HCT116 (cell line): ENCODE data around the gene USO1. TPM values are rescaled to one million over a fixed set of nuclear protein-coding genes. Genes with fewer than 3 reads are reported as not detected.

Experiments
- ATAC-seq: fragments of 200-7000 bp; cut with Tn5 transposase; 2 replicates; pipeline ENCODE4 v1.9.1; 2020; ENCODE audit warnings: mild to moderate bottlenecking, moderate library complexity
- BruUV-seq: library from RNA; stranded (reverse); fragments of 400-500 nt; replicated peaks from 2 replicates; lab custom pipeline; 2021; lab: Mats Ljungman, UMichigan
- CTCF ChIA-PET: fragments of 300-600 bp; sonication (Branson Sonifier 250); formaldehyde crosslinking; loops from one replicate; lab custom pipeline; 2021; ENCODE audit warnings: antibody characterized with exemption; lab: Charles Lee
- POLR2A ChIA-PET: fragments of 300-600, 350-600 bp; sonication (Branson Sonifier 250); formaldehyde crosslinking; loops from one replicate; lab custom pipeline; 2021; ENCODE audit warnings: antibody characterized with exemption; lab: Charles Lee
- RAD21 ChIA-PET, 2 experiments: fragments of 300-600 bp; sonication (Branson Sonifier 250); formaldehyde crosslinking; loops; one replicate each; lab custom pipeline; 2023; ENCODE audit warnings: low total read pairs in 2 of 2; ENCODE audit not compliant: uncharacterized antibody in 2 of 2, unreplicated experiment in 2 of 2, low non-redundant PET in 1 of 2; lab: Charles Lee
- DNase-seq: peaks from one replicate; pipeline ENCODE4 v3.0.0-alpha.2; 2010; ENCODE audit warnings: low read depth, low spot score
- H2AFZ ChIP-seq: fragments of 200-600 bp; shearing (Covaris generic), sonication (generic); 2 replicates; pipeline ENCODE4 v1.6.1; 2017; ENCODE audit warnings: low read depth, mixed run types, mixed read lengths, antibody characterized with exemption, low read length; ENCODE audit not compliant: poor library complexity, severe bottlenecking
- H3K27ac ChIP-seq: 2 replicates; pipeline ENCODE4 v1.5.1; 2012; ENCODE audit warnings: low read depth, low read length
- H3K27me3 ChIP-seq: fragments of 200-600 bp; sonication (generic); 2 replicates; pipeline ENCODE4 v1.6.1; 2016; ENCODE audit warnings: mixed run types, low read length, mixed read lengths; ENCODE audit not compliant: insufficient read depth
- H3K36me3 ChIP-seq, 2 experiments: fragments of 200-500 bp in 1 of 2; fragments of 200-600 bp in 1 of 2; sonication (Bioruptor generic) in 1 of 2; sonication (generic) in 1 of 2; 2 replicates each; pipeline versions ENCODE4 v1.5.1 to v1.6.1; 2014 to 2016; ENCODE audit warnings: low read length in 2 of 2, inconsistent platforms in 1 of 2, mixed read lengths in 1 of 2, mixed run types in 1 of 2; ENCODE audit not compliant: insufficient read depth in 2 of 2, control insufficient read depth in 1 of 2
- H3K4me1 ChIP-seq, 2 experiments: fragments of 200-600 bp in 1 of 2; sonication (generic) in 1 of 2; 2 replicates each; pipeline versions ENCODE4 v1.5.1 to v1.6.1; 2012 to 2017; ENCODE audit warnings: low read length in 2 of 2, inconsistent platforms in 1 of 2, mild to moderate bottlenecking in 1 of 2, mixed read lengths in 1 of 2, mixed run types in 1 of 2, moderate library complexity in 1 of 2; ENCODE audit not compliant: insufficient read depth in 2 of 2, control insufficient read depth in 1 of 2
- H3K4me2 ChIP-seq: fragments of 200-600 bp; sonication (generic); 2 replicates; pipeline ENCODE4 v1.6.1; 2017; ENCODE audit warnings: mixed run types, low read length, mixed read lengths
- H3K4me3 ChIP-seq, 2 experiments: fragments of 200-600 bp in 1 of 2; sonication (generic) in 1 of 2; replicated peaks in 1 of 2; 2 replicates each; pipeline ENCODE4 v1.5.1; 2011 to 2016; ENCODE audit warnings: low read length in 2 of 2, control low read depth in 1 of 2, low read depth in 1 of 2, mild to moderate bottlenecking in 1 of 2, mixed read lengths in 1 of 2, mixed run types in 1 of 2
- H3K79me2 ChIP-seq: fragments of 200-600 bp; sonication (generic); 2 replicates; pipeline ENCODE4 v1.6.1; 2017; ENCODE audit warnings: mild to moderate bottlenecking, mixed run types, low read length, moderate library complexity, mixed read lengths; ENCODE audit not compliant: insufficient read depth
- H3K9ac ChIP-seq: fragments of 200-600 bp; sonication (generic); 2 replicates; pipeline ENCODE4 v1.6.1; 2016; ENCODE audit warnings: low read length, mixed read lengths
- H3K9me2 ChIP-seq: fragments of 200-600 bp; sonication (generic), shearing (Covaris generic); 2 replicates; pipeline ENCODE4 v1.6.1; 2017; ENCODE audit warnings: mixed run types, mild to moderate bottlenecking, moderate library complexity; ENCODE audit not compliant: insufficient read depth
- H3K9me3 ChIP-seq, 2 experiments: fragments of 200-500 bp in 1 of 2; fragments of 200-600 bp in 1 of 2; sonication (Bioruptor generic) in 1 of 2; sonication (generic) in 1 of 2; 2 replicates each; pipeline ENCODE4 v1.6.1; 2014 to 2017; ENCODE audit warnings: low read length in 2 of 2, mixed read lengths in 2 of 2, inconsistent platforms in 1 of 2, low read depth in 1 of 2, mild to moderate bottlenecking in 1 of 2, mixed run types in 1 of 2, moderate library complexity in 1 of 2; ENCODE audit not compliant: control insufficient read depth in 1 of 2, insufficient read depth in 1 of 2
- H4K20me1 ChIP-seq: fragments of 200-600 bp; sonication (generic), shearing (Covaris generic); 2 replicates; pipeline ENCODE4 v1.6.1; 2017; ENCODE audit warnings: mixed run types, mild to moderate bottlenecking, moderate library complexity; ENCODE audit not compliant: insufficient read depth
- CEBPB ChIP-seq: IDR thresholded peaks from 2 replicates; pipeline ENCODE4 v1.6.1; 2012; ENCODE audit warnings: low read depth
- ELF1 ChIP-seq: IDR thresholded peaks from 2 replicates; pipeline ENCODE4 v1.6.1; 2012; ENCODE audit warnings: low read depth, borderline replicate concordance
- JUND ChIP-seq: IDR thresholded peaks from 2 replicates; pipeline ENCODE4 v1.6.1; 2012
- SRF ChIP-seq: IDR thresholded peaks from 2 replicates; pipeline ENCODE4 v1.6.1; 2012; ENCODE audit warnings: low read depth
- ZFX ChIP-seq: fragments of 450-650 bp; IDR thresholded peaks from 2 replicates; pipeline ENCODE4 v1.6.1; 2017
- ZNF274 ChIP-seq: fragments of 200-500 bp; sonication (Bioruptor generic); IDR thresholded peaks from 2 replicates; pipeline ENCODE4 v1.6.1; 2014; ENCODE audit warnings: mild to moderate bottlenecking, low read depth, low read length, inconsistent platforms
- intact Hi-C: fragments of 100-400 bp; cut with micrococcal nuclease; formaldehyde crosslinking; loops from 2 replicates; pipeline ENCODE4 v1.10.0; 2022
- total RNA-seq: library from RNA; stranded (reverse); gene quantifications from one replicate; pipeline ENCODE4 v1.2.1, GENCODE V29; 2021; ENCODE audit not compliant: unreplicated experiment

USO1 gene
- total RNA-seq, 1 experiment from 2014 or later: 72.7 TPM

GRCh38 chr4:75834095-75834771 is 109.9 kb downstream of the USO1 start:
- DNase-seq: no peak
- RAD21 ChIA-PET: no interaction called here
- Histone ChIP-seq H3K9me2 (no peaks in the 10 kb centered on the region), H3K4me3 (no peak overlapping the region), H3K79me2 (no peaks in the 10 kb centered on the region), H3K9me3 (no peaks in the 10 kb centered on the region), H3K27me3 (no peaks in the 10 kb centered on the region), H3K27ac (no peak overlapping the region), H3K9ac (no peak overlapping the region), H2AFZ (no peak overlapping the region), H3K4me1 (no peaks in the 10 kb centered on the region), H4K20me1 (no peaks in the 10 kb centered on the region), H3K36me3 (no peaks in the 10 kb centered on the region), H3K4me2 (no peak overlapping the region)
- intact Hi-C loops: no loop called here
- CTCF ChIA-PET: interaction anchor here (1.0 kb wide), 1 partner anchor 13 kb away, joined by 3 read pairs; no protein-coding TSS in a partner anchor
- POLR2A ChIA-PET: no interaction called here
- TF ChIP-seq ELF1 (no peak), JUND (no peak), CEBPB (no peak)
- ATAC-seq: no peak
- BruUV-seq: no TSS peak

DNA sequence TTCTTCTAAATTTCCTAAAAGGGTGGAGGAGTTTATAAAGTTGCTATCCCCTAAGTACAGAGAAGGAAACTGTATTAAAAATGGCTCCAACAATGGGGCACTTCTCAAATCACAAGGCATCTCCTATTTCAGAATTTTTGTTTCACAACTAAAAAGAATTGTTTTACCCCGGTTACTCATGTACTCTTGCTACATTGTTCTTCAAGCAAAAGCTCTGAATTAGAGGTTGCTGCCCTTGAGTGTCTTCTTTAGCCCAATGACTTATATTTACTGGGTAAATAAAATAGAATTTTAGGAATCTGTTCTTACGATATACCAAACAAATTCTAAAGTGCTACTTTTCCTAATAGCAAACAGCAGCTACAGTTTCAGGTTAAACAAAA is 110.4 kb downstream of the USO1 start:
- Histone ChIP-seq H3K9me2 (no peaks in the 10 kb centered on the region), H3K27me3 (no peaks in the 10 kb centered on the region), H3K9me3 (no peaks in the 10 kb centered on the region), H3K79me2 (no peaks in the 10 kb centered on the region), H3K27ac (no peak overlapping the region), H3K4me1 (no peaks in the 10 kb centered on the region), H3K4me3 (no peak overlapping the region), H4K20me1 (no peaks in the 10 kb centered on the region)
- DNase-seq: no peak
- intact Hi-C loops: no loop called here
- RAD21 ChIA-PET: no interaction called here
- POLR2A ChIA-PET: no interaction called here
- TF ChIP-seq SRF (no peak), ZNF274 (no peak), ZFX (no peak)
- TF ChIP-seq, all 23 proteins: peak for 0
- ATAC-seq: no peak
- Histone ChIP-seq H3K4me2 (no peak overlapping the region), H3K36me3 (no peaks in the 10 kb centered on the region), H3K9ac (no peak overlapping the region), H2AFZ (no peak overlapping the region)
- BruUV-seq: no TSS peak
- CTCF ChIA-PET: interaction anchor here (1.0 kb wide), 1 partner anchor 13 kb away, joined by 3 read pairs; no protein-coding TSS in a partner anchor
